HCT116 (cell line): Measurements from ENCODE around the gene GDF2.

ENCODE experiments used
- EZH2phosphoT487 ChIP-seq: fragments of 200-600 bp; IDR thresholded peaks from 2 replicates; pipeline ENCODE4 v1.6.1; 2018; ENCODE audit warnings: antibody characterized with exemption, borderline replicate concordance
- MAX ChIP-seq: IDR thresholded peaks from 2 replicates; pipeline ENCODE4 v1.6.1; 2012
- POLR2A ChIP-seq: IDR thresholded peaks from 2 replicates; pipeline ENCODE4 v1.7.0; 2011; ENCODE audit warnings: borderline replicate concordance; ENCODE audit not compliant: insufficient read depth, insufficient read length; ENCODE audit errors: extremely low read depth
- POLR2AphosphoS5 ChIP-seq: IDR thresholded peaks from 2 replicates; pipeline ENCODE4 v1.6.1; 2011; ENCODE audit warnings: mild to moderate bottlenecking, low read depth, low read length, moderate library complexity
- SP1 ChIP-seq: IDR thresholded peaks from 2 replicates; pipeline ENCODE4 v1.6.1; 2012; ENCODE audit warnings: low read depth
- SRF ChIP-seq: IDR thresholded peaks from 2 replicates; pipeline ENCODE4 v1.6.1; 2012; ENCODE audit warnings: low read depth
- TCF7L2 ChIP-seq: IDR thresholded peaks from 2 replicates; pipeline ENCODE4 v1.7.0; 2011; ENCODE audit warnings: borderline replicate concordance, inconsistent platforms; ENCODE audit not compliant: insufficient read depth, insufficient read length; ENCODE audit errors: extremely low read depth
- YY1 ChIP-seq: IDR thresholded peaks from 2 replicates; pipeline ENCODE4 v1.6.1; 2011; ENCODE audit warnings: low read length, low read depth, moderate library complexity, mild to moderate bottlenecking; ENCODE audit not compliant: insufficient replicate concordance; ENCODE audit errors: extremely low read depth
- TF ChIP-seq, protein P1 (sequence below), 3 experiments: fragments of 200-600 bp in 1 of 3; sonication (generic) in 1 of 3; IDR thresholded peaks in 2 of 3; conservative IDR thresholded peaks in 1 of 3; 2 replicates each; pipeline ENCODE4 v1.5.1; 2012 to 2017; ENCODE audit warnings: low read depth in 2 of 3, low read length in 2 of 3, antibody characterized with exemption in 1 of 3, borderline replicate concordance in 1 of 3, control low read depth in 1 of 3, mild to moderate bottlenecking in 1 of 3, mixed read lengths in 1 of 3, mixed run types in 1 of 3, moderate library complexity in 1 of 3; ENCODE audit not compliant: insufficient read depth in 1 of 3
- TF ChIP-seq, protein P2 (sequence below): IDR thresholded peaks from 2 replicates; pipeline ENCODE4 v1.6.1; 2012; ENCODE audit warnings: low read depth

GRCh38 chr10:47282005-47282656 is 40.1 kb upstream of the GDF2 start:
- TF ChIP-seq SP1 (no peak), YY1 (no peak), POLR2A (no peak), POLR2AphosphoS5 (no peak), EZH2phosphoT487 (no peak), SRF (no peak), MAX (no peak), TCF7L2 (no peak)
- TF ChIP-seq, protein P1, sequence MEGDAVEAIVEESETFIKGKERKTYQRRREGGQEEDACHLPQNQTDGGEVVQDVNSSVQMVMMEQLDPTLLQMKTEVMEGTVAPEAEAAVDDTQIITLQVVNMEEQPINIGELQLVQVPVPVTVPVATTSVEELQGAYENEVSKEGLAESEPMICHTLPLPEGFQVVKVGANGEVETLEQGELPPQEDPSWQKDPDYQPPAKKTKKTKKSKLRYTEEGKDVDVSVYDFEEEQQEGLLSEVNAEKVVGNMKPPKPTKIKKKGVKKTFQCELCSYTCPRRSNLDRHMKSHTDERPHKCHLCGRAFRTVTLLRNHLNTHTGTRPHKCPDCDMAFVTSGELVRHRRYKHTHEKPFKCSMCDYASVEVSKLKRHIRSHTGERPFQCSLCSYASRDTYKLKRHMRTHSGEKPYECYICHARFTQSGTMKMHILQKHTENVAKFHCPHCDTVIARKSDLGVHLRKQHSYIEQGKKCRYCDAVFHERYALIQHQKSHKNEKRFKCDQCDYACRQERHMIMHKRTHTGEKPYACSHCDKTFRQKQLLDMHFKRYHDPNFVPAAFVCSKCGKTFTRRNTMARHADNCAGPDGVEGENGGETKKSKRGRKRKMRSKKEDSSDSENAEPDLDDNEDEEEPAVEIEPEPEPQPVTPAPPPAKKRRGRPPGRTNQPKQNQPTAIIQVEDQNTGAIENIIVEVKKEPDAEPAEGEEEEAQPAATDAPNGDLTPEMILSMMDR (IDR thresholded peaks at IDR 0.05 in 2 of 3, conservative IDR thresholded peaks at IDR 0.05 in 1 of 3; ENCODE audit: borderline replicate concordance in 1 of 3, insufficient read depth in 1 of 3, low read depth in 2 of 3, low read length in 2 of 3): no peak
- TF ChIP-seq, protein P2, sequence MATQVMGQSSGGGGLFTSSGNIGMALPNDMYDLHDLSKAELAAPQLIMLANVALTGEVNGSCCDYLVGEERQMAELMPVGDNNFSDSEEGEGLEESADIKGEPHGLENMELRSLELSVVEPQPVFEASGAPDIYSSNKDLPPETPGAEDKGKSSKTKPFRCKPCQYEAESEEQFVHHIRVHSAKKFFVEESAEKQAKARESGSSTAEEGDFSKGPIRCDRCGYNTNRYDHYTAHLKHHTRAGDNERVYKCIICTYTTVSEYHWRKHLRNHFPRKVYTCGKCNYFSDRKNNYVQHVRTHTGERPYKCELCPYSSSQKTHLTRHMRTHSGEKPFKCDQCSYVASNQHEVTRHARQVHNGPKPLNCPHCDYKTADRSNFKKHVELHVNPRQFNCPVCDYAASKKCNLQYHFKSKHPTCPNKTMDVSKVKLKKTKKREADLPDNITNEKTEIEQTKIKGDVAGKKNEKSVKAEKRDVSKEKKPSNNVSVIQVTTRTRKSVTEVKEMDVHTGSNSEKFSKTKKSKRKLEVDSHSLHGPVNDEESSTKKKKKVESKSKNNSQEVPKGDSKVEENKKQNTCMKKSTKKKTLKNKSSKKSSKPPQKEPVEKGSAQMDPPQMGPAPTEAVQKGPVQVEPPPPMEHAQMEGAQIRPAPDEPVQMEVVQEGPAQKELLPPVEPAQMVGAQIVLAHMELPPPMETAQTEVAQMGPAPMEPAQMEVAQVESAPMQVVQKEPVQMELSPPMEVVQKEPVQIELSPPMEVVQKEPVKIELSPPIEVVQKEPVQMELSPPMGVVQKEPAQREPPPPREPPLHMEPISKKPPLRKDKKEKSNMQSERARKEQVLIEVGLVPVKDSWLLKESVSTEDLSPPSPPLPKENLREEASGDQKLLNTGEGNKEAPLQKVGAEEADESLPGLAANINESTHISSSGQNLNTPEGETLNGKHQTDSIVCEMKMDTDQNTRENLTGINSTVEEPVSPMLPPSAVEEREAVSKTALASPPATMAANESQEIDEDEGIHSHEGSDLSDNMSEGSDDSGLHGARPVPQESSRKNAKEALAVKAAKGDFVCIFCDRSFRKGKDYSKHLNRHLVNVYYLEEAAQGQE: no peak
